ENCODE results near the gene C14orf180. TPM values are rescaled to one million over a fixed set of nuclear protein-coding genes. Genes with fewer than 3 reads are reported as not detected.

Gene C14orf180
- total RNA-seq, 2 donors from 2014 or later, result 19.4 TPM; not detected in 1

DNA sequence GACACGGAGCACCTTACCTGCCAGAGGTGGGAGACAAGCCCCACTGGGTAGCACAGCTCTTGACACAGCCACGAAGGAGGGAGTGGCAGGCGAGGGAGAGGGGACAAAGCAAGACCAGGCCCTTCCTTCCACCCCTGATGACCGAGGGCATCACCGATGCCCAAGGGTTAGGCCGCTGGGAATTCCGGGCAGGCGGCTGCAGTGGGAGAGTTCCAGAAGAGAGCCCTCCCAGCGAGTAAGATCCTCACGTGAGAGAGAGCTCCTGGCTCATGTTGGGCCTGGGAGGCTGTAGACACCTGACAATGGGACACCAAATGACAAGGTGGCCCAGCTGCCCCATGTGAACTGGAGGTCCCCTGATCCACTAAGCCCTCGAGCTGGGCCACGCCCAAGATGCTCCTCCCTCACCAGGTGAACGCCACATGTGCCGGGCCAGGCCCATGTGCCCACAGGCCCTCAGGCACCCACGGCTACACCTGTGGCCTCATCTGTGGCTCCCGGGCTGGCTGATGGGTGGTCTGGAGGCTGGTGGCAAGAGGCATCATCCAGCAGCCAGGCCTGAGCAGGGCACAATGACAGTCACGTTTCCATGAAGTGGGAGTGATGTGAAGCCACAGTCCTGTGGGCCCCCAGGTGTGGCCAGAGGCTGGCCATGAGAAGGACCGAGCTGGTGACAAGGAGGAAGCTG lies 32.1 kb upstream of the C14orf180 start:
- Histone ChIP-seq H3K27me3 (no peaks in the 10 kb centered on the region), H3K9me3 (no peaks in the 10 kb centered on the region), H3K36me3 (replicated peaks in 1 of 2; ENCODE audit: insufficient read depth in 1 of 2, low read depth in 2 of 2) (no peaks in the 10 kb centered on the region), H3K4me3 (no peak overlapping the region), H3K4me1 (no peaks in the 10 kb centered on the region), H3K27ac (no peak overlapping the region)
- TF ChIP-seq, protein P1, sequence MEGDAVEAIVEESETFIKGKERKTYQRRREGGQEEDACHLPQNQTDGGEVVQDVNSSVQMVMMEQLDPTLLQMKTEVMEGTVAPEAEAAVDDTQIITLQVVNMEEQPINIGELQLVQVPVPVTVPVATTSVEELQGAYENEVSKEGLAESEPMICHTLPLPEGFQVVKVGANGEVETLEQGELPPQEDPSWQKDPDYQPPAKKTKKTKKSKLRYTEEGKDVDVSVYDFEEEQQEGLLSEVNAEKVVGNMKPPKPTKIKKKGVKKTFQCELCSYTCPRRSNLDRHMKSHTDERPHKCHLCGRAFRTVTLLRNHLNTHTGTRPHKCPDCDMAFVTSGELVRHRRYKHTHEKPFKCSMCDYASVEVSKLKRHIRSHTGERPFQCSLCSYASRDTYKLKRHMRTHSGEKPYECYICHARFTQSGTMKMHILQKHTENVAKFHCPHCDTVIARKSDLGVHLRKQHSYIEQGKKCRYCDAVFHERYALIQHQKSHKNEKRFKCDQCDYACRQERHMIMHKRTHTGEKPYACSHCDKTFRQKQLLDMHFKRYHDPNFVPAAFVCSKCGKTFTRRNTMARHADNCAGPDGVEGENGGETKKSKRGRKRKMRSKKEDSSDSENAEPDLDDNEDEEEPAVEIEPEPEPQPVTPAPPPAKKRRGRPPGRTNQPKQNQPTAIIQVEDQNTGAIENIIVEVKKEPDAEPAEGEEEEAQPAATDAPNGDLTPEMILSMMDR (IDR thresholded peaks at IDR 0.05), result no peak
- TF ChIP-seq POLR2A (IDR thresholded peaks at IDR 0.05), result no peak
- intact Hi-C loops (cut with DNase I), result no loop called here
- no peak for DNase-seq
- 75 to 78% methylated on average over 10 to 18 of the region's 18 CpGs for WGBS, 2 donors
- no peak for ATAC-seq

DNA sequence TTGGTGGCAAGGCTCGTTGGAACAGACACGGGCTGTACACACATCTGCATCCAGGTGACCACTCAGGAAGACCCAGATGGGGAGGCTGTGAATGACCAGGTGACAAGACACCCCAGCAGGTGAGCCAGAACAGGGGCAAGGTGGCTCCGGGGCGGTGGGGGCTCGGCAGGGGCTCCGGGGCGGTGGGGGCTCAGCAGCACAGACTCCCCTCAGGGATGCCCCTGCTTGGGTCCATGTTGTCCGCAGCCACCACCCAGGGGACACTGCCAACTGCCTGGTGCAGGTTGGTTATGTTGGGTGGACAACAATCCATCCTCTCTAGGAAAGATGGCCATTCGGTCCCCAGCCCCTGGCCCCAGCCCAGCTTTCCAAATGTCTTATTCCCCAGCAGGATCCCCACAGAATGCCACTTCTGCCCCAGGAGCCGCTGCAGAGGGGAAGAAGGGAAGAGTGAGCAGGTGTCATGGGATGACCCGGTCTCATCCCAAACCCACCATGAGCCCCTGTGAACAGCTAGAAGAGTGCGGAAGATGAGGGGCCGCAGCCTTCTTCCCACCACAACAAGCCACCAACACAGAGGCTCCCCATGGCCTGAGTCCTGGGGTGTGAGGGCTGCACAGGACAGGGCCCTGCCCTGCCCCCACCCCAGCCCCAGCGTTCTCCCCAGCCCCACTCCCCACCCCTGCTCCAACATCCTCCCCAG lies 31.4 kb upstream of the C14orf180 start:
- TF ChIP-seq POLR2A (IDR thresholded peaks at IDR 0.05), result no peak
- TF ChIP-seq, protein P1 (IDR thresholded peaks at IDR 0.05), result no peak
- Histone ChIP-seq H3K4me1 (no peaks in the 10 kb centered on the region), H3K4me3 (no peak overlapping the region), H3K9me3 (no peaks in the 10 kb centered on the region), H3K27ac (no peak overlapping the region), H3K27me3 (no peaks in the 10 kb centered on the region), H3K36me3 (replicated peaks in 1 of 2; ENCODE audit: insufficient read depth in 1 of 2, low read depth in 2 of 2) (no peaks in the 10 kb centered on the region)
- ATAC-seq (no peak), DNase-seq (no peak)
- intact Hi-C loops (cut with DNase I), result no loop called here
- WGBS, 2 donors, result 72 to 77% methylated on average over 7 to 14 of the region's 14 CpGs

DNA sequence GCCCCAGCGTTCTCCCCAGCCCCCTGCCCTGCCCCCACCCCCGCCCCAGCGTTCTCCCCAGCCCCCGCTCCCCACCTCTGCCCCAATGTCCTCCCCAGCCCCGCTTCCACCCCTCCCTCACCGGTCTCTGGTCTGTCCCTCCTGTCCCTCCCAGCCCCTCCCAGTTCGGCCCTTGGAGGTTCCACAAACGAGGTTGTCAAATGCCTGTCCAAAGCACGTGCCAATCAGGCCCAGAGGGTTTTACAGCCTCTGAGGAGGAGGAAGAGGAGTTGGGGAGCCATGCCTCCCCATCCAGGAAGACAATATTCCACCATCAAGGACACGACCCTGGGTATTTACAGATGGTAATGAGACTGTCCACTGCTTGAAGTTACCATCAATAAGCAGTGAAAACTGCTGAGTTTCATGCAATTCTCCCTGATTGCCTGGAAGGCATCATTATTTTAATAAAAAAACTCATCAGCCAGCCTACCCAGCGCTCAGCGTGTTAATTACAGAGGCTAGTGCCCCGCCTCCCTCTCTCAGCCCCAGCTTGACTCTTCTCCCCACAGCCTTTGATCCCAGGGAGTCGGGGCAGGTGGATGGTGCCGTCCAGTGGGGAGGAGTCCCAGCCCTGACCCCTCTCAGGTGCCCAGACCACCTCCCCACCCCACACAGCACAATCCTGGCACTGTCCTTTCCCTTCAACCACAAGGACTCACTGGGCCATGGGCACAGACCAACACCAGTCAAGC lies 30.6 kb upstream of the C14orf180 start:
- Histone ChIP-seq H3K27ac (no peak overlapping the region), H3K4me1 (no peaks in the 10 kb centered on the region), H3K4me3 (no peak overlapping the region), H3K36me3 (replicated peaks in 1 of 2; ENCODE audit: insufficient read depth in 1 of 2, low read depth in 2 of 2) (no peaks in the 10 kb centered on the region), H3K9me3 (no peaks in the 10 kb centered on the region), H3K27me3 (no peaks in the 10 kb centered on the region)
- WGBS, 2 donors, result 38 to 54% methylated on average over 6 to 10 of the region's 15 CpGs
- TF ChIP-seq POLR2A (IDR thresholded peaks at IDR 0.05), result no peak
- TF ChIP-seq, protein P1 (IDR thresholded peaks at IDR 0.05), result no peak
- intact Hi-C loops (cut with DNase I), result no loop called here
- peak in 1 of 4 donors; percentile 2 for DNase-seq
- no peak for ATAC-seq

DNA sequence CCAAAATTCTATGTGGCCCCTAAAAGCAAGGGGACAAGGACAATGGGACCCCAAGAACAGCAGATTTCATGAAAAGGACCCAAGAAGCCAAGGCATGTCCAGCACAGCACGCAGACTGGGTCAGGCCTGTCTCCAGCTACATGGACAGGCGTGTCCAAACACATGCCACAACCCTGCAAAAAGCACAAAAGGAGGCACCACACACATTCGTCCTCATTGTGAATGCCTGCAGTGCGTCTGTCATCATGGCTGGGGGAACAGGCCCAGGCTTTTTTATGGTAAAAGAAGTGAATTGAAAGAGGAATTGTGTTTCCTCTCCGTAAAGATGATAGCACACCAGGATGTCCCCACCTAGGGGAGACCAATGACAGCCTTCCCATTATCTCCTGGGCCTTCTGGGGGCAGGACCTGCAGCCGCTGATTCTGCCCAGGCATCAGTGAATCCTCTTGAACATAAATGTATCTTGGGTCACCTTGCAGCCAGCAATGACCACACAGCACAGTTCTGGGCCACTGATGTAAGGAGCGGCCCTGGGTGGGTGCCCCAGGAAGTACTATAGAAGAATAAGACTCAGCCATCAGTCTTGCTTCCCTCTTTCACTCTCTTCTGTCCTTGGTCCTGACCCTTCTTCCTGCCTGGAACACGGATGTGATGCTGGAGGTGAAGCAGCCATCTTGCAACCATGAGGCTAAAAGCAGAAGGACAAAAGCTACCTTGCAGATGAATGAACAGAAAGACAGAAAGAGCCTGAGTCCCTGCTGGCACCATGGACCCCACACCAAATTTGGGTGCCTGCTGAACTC lies 29.8 kb upstream of the C14orf180 start:
- 75 to 95% methylated on average over 5 to 8 of the region's 8 CpGs for WGBS, 2 donors
- Histone ChIP-seq H3K36me3 (replicated peaks in 1 of 2; ENCODE audit: insufficient read depth in 1 of 2, low read depth in 2 of 2) (no peaks in the 10 kb centered on the region), H3K27ac (no peak overlapping the region), H3K27me3 (no peaks in the 10 kb centered on the region), H3K4me1 (no peaks in the 10 kb centered on the region), H3K4me3 (no peak overlapping the region), H3K9me3 (no peaks in the 10 kb centered on the region)
- DNase-seq (no peak), ATAC-seq (no peak)
- TF ChIP-seq, protein P1 (IDR thresholded peaks at IDR 0.05), result no peak
- TF ChIP-seq POLR2A (IDR thresholded peaks at IDR 0.05), result no peak
- intact Hi-C loops (cut with DNase I), result no loop called here
